ENCODE measurements around the gene GSTT2. TPM values are rescaled to one million over a fixed set of nuclear protein-coding genes. Genes with fewer than 3 reads are reported as not detected.
"Not testable (repeated sequence)": the region's sequence is repeated elsewhere in the genome, so short reads cannot be mapped to it uniquely, and the experiment has no call there.

The GSTT2 gene
- 0.59 and 1.1 TPM in 2 replicates for total RNA-seq

GRCh38 chr22:23979557-23980240 lies at the start of gene GSTT2:
Gene GSTT2, plus strand, starts transcription at chr22:23980134.
- not testable (repeated sequence) for H3K4me2 ChIP-seq (ENCODE audit: insufficient read depth, low read length); DNase-seq (ENCODE audit: insufficient read length, low spot score, missing footprints); H4K20me1 ChIP-seq (ENCODE audit: insufficient read depth, low read length); H3K27ac ChIP-seq (ENCODE audit: low read depth, low read length); H3K27me3 ChIP-seq (ENCODE audit: insufficient read depth, low read length); H3K4me1 ChIP-seq (ENCODE audit: insufficient read depth, low read length); H2AFZ ChIP-seq (ENCODE audit: low read length); H3K79me2 ChIP-seq (ENCODE audit: insufficient read depth, low read length); H3K36me3 ChIP-seq (ENCODE audit: insufficient read depth, low read length); H3K4me3 ChIP-seq (ENCODE audit: insufficient read depth, low read length); H3K9me3 ChIP-seq (ENCODE audit: low read depth, low read length)

DNA sequence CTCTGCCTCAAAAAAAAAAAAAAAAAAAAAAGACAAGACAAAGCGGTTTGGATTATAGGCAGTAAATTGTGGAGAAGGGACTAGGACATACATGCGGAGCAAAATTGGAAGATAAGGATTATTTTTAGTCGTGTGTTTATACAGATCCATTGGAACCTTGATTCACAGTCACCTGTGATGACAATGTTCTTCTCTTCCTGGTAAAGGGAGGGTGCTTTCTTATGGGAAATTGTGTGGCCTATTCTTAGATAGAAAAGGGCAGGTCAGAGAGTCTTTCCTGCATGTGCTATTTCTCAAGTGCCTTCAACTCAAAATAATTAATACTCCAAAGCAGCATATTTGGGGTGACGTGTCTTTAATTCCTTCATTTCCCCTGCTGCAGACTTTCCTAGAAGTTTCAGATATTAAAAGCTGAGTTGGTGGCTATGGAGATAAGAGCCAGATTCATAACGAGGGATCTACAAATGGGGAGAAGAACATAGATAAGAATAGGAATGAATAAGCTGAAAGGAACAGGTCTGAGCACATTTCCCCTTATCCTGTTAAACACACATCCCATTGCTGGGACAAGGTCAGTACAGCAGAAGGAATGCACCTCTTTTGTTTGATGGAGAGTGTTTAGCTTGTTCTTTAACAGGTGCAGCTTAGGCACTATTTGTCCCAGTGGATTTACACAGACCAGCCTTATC lies 41.5 kb upstream of the GSTT2 start:
- Histone ChIP-seq H2AFZ (ENCODE audit: low read length) (no peak overlapping the region), H4K20me1 (ENCODE audit: insufficient read depth, low read length) (no peaks in the 10 kb centered on the region)
- no peak for DNase-seq (ENCODE audit: insufficient read length, low spot score, missing footprints)

GRCh38 chr22:23939017-23939357 lies 40.9 kb upstream of the GSTT2 start:
- Histone ChIP-seq H3K4me2 (ENCODE audit: insufficient read depth, low read length) (no peak overlapping the region), H3K9me3 (ENCODE audit: low read depth, low read length) (no peaks in the 10 kb centered on the region), H3K4me3 (ENCODE audit: insufficient read depth, low read length) (no peak overlapping the region), H3K36me3 (ENCODE audit: insufficient read depth, low read length) (no peaks in the 10 kb centered on the region), H3K79me2 (ENCODE audit: insufficient read depth, low read length) (no peaks in the 10 kb centered on the region), H4K20me1 (ENCODE audit: insufficient read depth, low read length) (no peaks in the 10 kb centered on the region), H3K4me1 (ENCODE audit: insufficient read depth, low read length) (no peaks in the 10 kb centered on the region), H3K27ac (ENCODE audit: low read depth, low read length) (no peak overlapping the region), H3K27me3 (ENCODE audit: insufficient read depth, low read length) (no peaks in the 10 kb centered on the region), H2AFZ (ENCODE audit: low read length) (no peak overlapping the region)
- TF ChIP-seq CTCF (IDR thresholded peaks at IDR 0.05; ENCODE audit: extremely low read depth, low read depth, low read length) = no peak
- no peak for DNase-seq (ENCODE audit: insufficient read length, low spot score, missing footprints)

More for the DNA sequence above, 41.5 kb upstream of the GSTT2 start:
- Histone ChIP-seq H3K4me1 (ENCODE audit: insufficient read depth, low read length) (no peaks in the 10 kb centered on the region), H3K79me2 (ENCODE audit: insufficient read depth, low read length) (no peaks in the 10 kb centered on the region), H3K9me3 (ENCODE audit: low read depth, low read length) (no peaks in the 10 kb centered on the region), H3K27ac (ENCODE audit: low read depth, low read length) (no peak overlapping the region), H3K27me3 (ENCODE audit: insufficient read depth, low read length) (no peaks in the 10 kb centered on the region), H3K36me3 (ENCODE audit: insufficient read depth, low read length) (no peaks in the 10 kb centered on the region), H3K4me3 (ENCODE audit: insufficient read depth, low read length) (no peak overlapping the region), H3K4me2 (ENCODE audit: insufficient read depth, low read length) (no peak overlapping the region)
- no peak for TF ChIP-seq CTCF (IDR thresholded peaks at IDR 0.05; ENCODE audit: extremely low read depth, low read depth, low read length)

- H3K4me2 ChIP-seq (ENCODE audit: insufficient read depth, low read length); H3K79me2 ChIP-seq (ENCODE audit: insufficient read depth, low read length); H3K27ac ChIP-seq (ENCODE audit: low read depth, low read length); H3K4me3 ChIP-seq (ENCODE audit: insufficient read depth, low read length); H3K4me1 ChIP-seq (ENCODE audit: insufficient read depth, low read length); H3K9me3 ChIP-seq (ENCODE audit: low read depth, low read length); DNase-seq (ENCODE audit: insufficient read length, low spot score, missing footprints); H4K20me1 ChIP-seq (ENCODE audit: insufficient read depth, low read length); H3K27me3 ChIP-seq (ENCODE audit: insufficient read depth, low read length); H2AFZ ChIP-seq (ENCODE audit: low read length); H3K36me3 ChIP-seq (ENCODE audit: insufficient read depth, low read length): not testable (repeated sequence)
These were observed 39.8 kb upstream of the GSTT2 start for GRCh38 chr22:23940166-23940565.

DNA sequence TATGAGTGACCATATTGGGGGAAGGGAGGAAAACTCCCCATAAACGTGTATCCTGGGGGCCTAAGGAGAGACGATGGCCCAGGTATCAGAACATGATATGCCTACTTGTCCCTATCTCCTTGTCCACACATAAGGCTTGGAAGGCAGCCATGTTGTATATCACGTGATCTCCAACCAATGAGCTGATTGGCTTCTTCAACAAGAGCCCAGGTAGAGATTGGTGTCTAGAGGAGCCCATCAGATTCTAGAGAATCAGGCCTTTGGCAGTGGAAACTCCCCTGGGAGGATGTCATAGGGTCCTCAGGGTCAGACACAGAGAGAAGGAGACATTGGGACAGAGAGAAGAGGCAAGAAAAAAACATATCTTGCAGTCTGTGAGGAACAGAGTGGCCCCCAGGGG lies 32.5 kb upstream of the GSTT2 start:
- not testable (repeated sequence) for DNase-seq (ENCODE audit: insufficient read length, low spot score, missing footprints); H2AFZ ChIP-seq (ENCODE audit: low read length); H3K4me1 ChIP-seq (ENCODE audit: insufficient read depth, low read length); H3K9me3 ChIP-seq (ENCODE audit: low read depth, low read length); H3K4me3 ChIP-seq (ENCODE audit: insufficient read depth, low read length); H3K4me2 ChIP-seq (ENCODE audit: insufficient read depth, low read length); H3K36me3 ChIP-seq (ENCODE audit: insufficient read depth, low read length); H3K79me2 ChIP-seq (ENCODE audit: insufficient read depth, low read length); H3K27ac ChIP-seq (ENCODE audit: low read depth, low read length); H3K27me3 ChIP-seq (ENCODE audit: insufficient read depth, low read length); H4K20me1 ChIP-seq (ENCODE audit: insufficient read depth, low read length)

DNA sequence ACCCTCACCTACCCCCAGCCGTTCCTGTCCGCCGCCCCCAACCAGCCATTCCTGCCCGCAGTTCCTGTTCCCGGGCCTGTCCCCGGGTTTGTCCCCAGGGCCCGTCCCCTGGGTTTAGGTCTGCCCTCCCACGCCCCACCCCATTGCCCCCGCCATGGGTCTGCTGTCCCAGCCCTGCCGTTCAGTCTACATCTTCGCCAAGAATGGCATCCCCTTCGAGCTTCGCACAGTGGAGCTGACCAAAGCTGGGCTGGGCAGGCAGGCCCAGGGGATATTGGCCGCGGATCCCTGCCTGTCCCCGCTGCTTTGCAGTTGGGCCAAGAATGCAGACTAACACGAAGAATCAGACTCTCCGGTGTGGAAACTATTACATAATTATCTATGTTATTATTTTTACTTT lies 30.2 kb upstream of the GSTT2 start:
- H3K4me1 ChIP-seq (ENCODE audit: insufficient read depth, low read length); DNase-seq (ENCODE audit: insufficient read length, low spot score, missing footprints); H3K4me3 ChIP-seq (ENCODE audit: insufficient read depth, low read length); H3K27me3 ChIP-seq (ENCODE audit: insufficient read depth, low read length); H3K9me3 ChIP-seq (ENCODE audit: low read depth, low read length); H3K36me3 ChIP-seq (ENCODE audit: insufficient read depth, low read length); H3K79me2 ChIP-seq (ENCODE audit: insufficient read depth, low read length); H3K4me2 ChIP-seq (ENCODE audit: insufficient read depth, low read length); H2AFZ ChIP-seq (ENCODE audit: low read length); H4K20me1 ChIP-seq (ENCODE audit: insufficient read depth, low read length); H3K27ac ChIP-seq (ENCODE audit: low read depth, low read length): not testable (repeated sequence)

DNA sequence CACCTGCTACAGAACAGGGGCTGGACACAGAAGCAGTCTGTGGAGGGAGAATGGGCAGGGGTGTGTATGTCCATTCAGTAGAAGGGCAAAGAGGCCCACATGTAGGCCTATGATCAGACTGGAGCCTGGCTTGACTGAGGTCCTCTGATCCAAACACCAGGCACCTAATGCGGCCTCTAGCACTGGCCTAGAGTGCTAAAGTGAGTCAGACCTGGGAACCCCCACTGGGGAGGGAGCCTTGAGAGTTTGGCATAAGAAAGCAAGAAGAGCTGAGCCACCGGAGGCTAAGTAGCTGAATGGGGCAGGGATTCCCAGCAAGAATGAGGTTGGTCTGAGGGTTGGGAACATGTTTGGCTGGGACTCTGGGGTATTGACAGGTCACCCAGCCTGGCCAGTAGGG lies 28.6 kb upstream of the GSTT2 start:
- not testable (repeated sequence) for H4K20me1 ChIP-seq (ENCODE audit: insufficient read depth, low read length); H2AFZ ChIP-seq (ENCODE audit: low read length); H3K27me3 ChIP-seq (ENCODE audit: insufficient read depth, low read length); H3K4me3 ChIP-seq (ENCODE audit: insufficient read depth, low read length); H3K4me2 ChIP-seq (ENCODE audit: insufficient read depth, low read length); H3K36me3 ChIP-seq (ENCODE audit: insufficient read depth, low read length); H3K4me1 ChIP-seq (ENCODE audit: insufficient read depth, low read length); H3K27ac ChIP-seq (ENCODE audit: low read depth, low read length); H3K9me3 ChIP-seq (ENCODE audit: low read depth, low read length); H3K79me2 ChIP-seq (ENCODE audit: insufficient read depth, low read length)
- DNase-seq (ENCODE audit: insufficient read length, low spot score, missing footprints) = peak; percentile 75

Measured in osteoblast (primary cell).